ENCODE data around the gene EXOC3. TPM values are rescaled to one million over a fixed set of nuclear protein-coding genes. Genes with fewer than 3 reads are reported as not detected.

Gene EXOC3
- total RNA-seq, 1 donor from 2014 or later = 46.4 TPM

GRCh38 chr5:446883-447263, 3.9 kb downstream of the EXOC3 start:
- intact Hi-C loops (cut with DNase I) = no loop called here
- DNase-seq (peak; percentile 38), ATAC-seq (ENCODE audit: poor library complexity) (no peak)

GRCh38 chr5:447501-447900, 4.5 kb downstream of the EXOC3 start:
- peak; percentile 33 for DNase-seq

GRCh38 chr5:448061-448765, 5.2 kb downstream of the EXOC3 start:
- DNase-seq (peak; percentile 80), ATAC-seq (ENCODE audit: poor library complexity) (peak; percentile 61)
- intact Hi-C loops (cut with DNase I) = no loop called here

More at GRCh38 chr5:447501-447900, 4.5 kb downstream of the EXOC3 start:
- ATAC-seq (ENCODE audit: poor library complexity) = no peak
- intact Hi-C loops (cut with DNase I) = no loop called here

- DNase-seq (no peak), ATAC-seq (ENCODE audit: poor library complexity) (no peak)
- intact Hi-C loops (cut with DNase I) = no loop called here
Observed at GRCh38 chr5:448766-449090, 5.8 kb downstream of the EXOC3 start.

- DNase-seq (no peak), ATAC-seq (ENCODE audit: poor library complexity) (no peak)
- intact Hi-C loops (cut with DNase I) = no loop called here
Observed at GRCh38 chr5:449151-449550, 6.2 kb downstream of the EXOC3 start.

GRCh38 chr5:451587-452458, 8.8 kb downstream of the EXOC3 start:
- intact Hi-C loops (cut with DNase I) = no loop called here
- DNase-seq (no peak), ATAC-seq (ENCODE audit: poor library complexity) (no peak)

GRCh38 chr5:452978-453710, 10.2 kb downstream of the EXOC3 start:
- DNase-seq (peak; percentile 27), ATAC-seq (ENCODE audit: poor library complexity) (no peak)
- intact Hi-C loops (cut with DNase I) = no loop called here

- no peak for ATAC-seq (ENCODE audit: poor library complexity)
- DNase-seq = peak; percentile 24
- intact Hi-C loops (cut with DNase I) = no loop called here
Observed at GRCh38 chr5:453725-454481, 10.9 kb downstream of the EXOC3 start.

GRCh38 chr5:454936-455335, 12.0 kb downstream of the EXOC3 start:
- ATAC-seq (ENCODE audit: poor library complexity) (no peak), DNase-seq (peak; percentile 17)
- intact Hi-C loops (cut with DNase I) = no loop called here

- DNase-seq (no peak), ATAC-seq (ENCODE audit: poor library complexity) (no peak)
- intact Hi-C loops (cut with DNase I) = no loop called here
Observed at GRCh38 chr5:455806-456205, 12.8 kb downstream of the EXOC3 start.

GRCh38 chr5:456351-457194, 13.6 kb downstream of the EXOC3 start:
- intact Hi-C loops (cut with DNase I) = no loop called here
- ATAC-seq (ENCODE audit: poor library complexity) = no peak
- peak; percentile 14 for DNase-seq

- DNase-seq (peak; percentile 27), ATAC-seq (ENCODE audit: poor library complexity) (no peak)
- intact Hi-C loops (cut with DNase I) = no loop called here
Observed at GRCh38 chr5:457195-457961, 14.4 kb downstream of the EXOC3 start.

GRCh38 chr5:458547-459353, 15.8 kb downstream of the EXOC3 start:
- ATAC-seq (ENCODE audit: poor library complexity) (no peak), DNase-seq (peak; percentile 36)
- intact Hi-C loops (cut with DNase I) = no loop called here

GRCh38 chr5:459562-460272, 16.7 kb downstream of the EXOC3 start:
- peak; percentile 31 for DNase-seq
- intact Hi-C loops (cut with DNase I) = no loop called here
- no peak for ATAC-seq (ENCODE audit: poor library complexity)

GRCh38 chr5:460273-460625, 17.3 kb downstream of the EXOC3 start:
- DNase-seq (peak; percentile 23), ATAC-seq (ENCODE audit: poor library complexity) (no peak)
- intact Hi-C loops (cut with DNase I) = no loop called here

GRCh38 chr5:462051-462481, 19.1 kb downstream of the EXOC3 start:
- DNase-seq = peak; percentile 26
- ATAC-seq (ENCODE audit: poor library complexity) = no peak
- intact Hi-C loops (cut with DNase I) = no loop called here

All from Right ventricle myocardium superior (tissue), 1 donor.